SK-N-SH (cell line): ENCODE data around the gene CPB1. TPM values are rescaled to one million over a fixed set of nuclear protein-coding genes. Genes with fewer than 3 reads are reported as not detected.

Source experiments
- CTCF ChIA-PET: fragments of 300-600, 350-600 bp; formaldehyde crosslinking; extraction: SDS; loops from one replicate; lab custom pipeline; 2021; lab: Yijun Ruan, JAX
- POLR2A ChIA-PET: fragments of 350-600 bp; sonication (Branson Sonifier 250); formaldehyde crosslinking; extraction: SDS; loops from one replicate; lab custom pipeline; 2020; ENCODE audit warnings: antibody characterized with exemption, inconsistent platforms; lab: Yijun Ruan, JAX
- DNase-seq: peaks from one replicate; pipeline ENCODE4 v3.0.0; 2012
- H2AFZ ChIP-seq: fragments of 200-600 bp; sonication (generic); 2 replicates; pipeline ENCODE4 v1.8.1; 2016; ENCODE audit warnings: antibody characterized with exemption, mild to moderate bottlenecking, low read depth
- H3F3A ChIP-seq: fragments of 200-600 bp; sonication (generic); replicated peaks from 2 replicates; pipeline ENCODE3; 2016; ENCODE audit warnings: antibody characterized with exemption, mild to moderate bottlenecking; ENCODE audit not compliant: insufficient read depth
- H3K27ac ChIP-seq, 2 experiments: fragments of 200-500 bp in 1 of 2; fragments of 200-600 bp in 1 of 2; sonication (Bioruptor generic) in 1 of 2; sonication (generic), shearing (Covaris generic) in 1 of 2; 2 replicates each; pipeline versions ENCODE4 v1.5.1 to v1.6.1; 2014 to 2016; ENCODE audit warnings: low read depth in 2 of 2, inconsistent platforms in 1 of 2, low read length in 1 of 2, mild to moderate bottlenecking in 1 of 2, mixed read lengths in 1 of 2
- H3K27me3 ChIP-seq: fragments of 200-600 bp; sonication (generic), shearing (Covaris generic); 2 replicates; pipeline ENCODE4 v1.6.1; 2016; ENCODE audit warnings: mixed run types; ENCODE audit not compliant: insufficient read depth
- H3K36me3 ChIP-seq, 2 experiments: fragments of 200-500 bp in 1 of 2; fragments of 200-600 bp in 1 of 2; sonication (Bioruptor generic) in 1 of 2; sonication (generic) in 1 of 2; replicated peaks in 1 of 2; 2 replicates each; pipeline versions ENCODE3 to v1.5.1; 2014 to 2016; ENCODE audit warnings: low read length in 1 of 2, mild to moderate bottlenecking in 1 of 2; ENCODE audit not compliant: insufficient read depth in 2 of 2, control insufficient read depth in 1 of 2
- H3K4me1 ChIP-seq, 2 experiments: fragments of 200-500 bp in 1 of 2; fragments of 200-600 bp in 1 of 2; sonication (Bioruptor generic) in 1 of 2; sonication (generic), shearing (Covaris generic) in 1 of 2; 2 replicates each; pipeline versions ENCODE4 v1.5.1 to v1.6.1; 2014 to 2016; ENCODE audit warnings: low read depth in 1 of 2, low read length in 1 of 2, mixed run types in 1 of 2; ENCODE audit not compliant: insufficient read depth in 2 of 2, control insufficient read depth in 1 of 2
- H3K4me2 ChIP-seq: fragments of 200-600 bp; sonication (generic), shearing (Covaris generic); 2 replicates; pipeline ENCODE4 v1.6.1; 2017; ENCODE audit warnings: mixed run types
- H3K4me3 ChIP-seq, 2 experiments: fragments of 200-500 bp in 1 of 2; fragments of 200-600 bp in 1 of 2; sonication (Bioruptor generic) in 1 of 2; sonication (generic), shearing (Covaris generic) in 1 of 2; 2 replicates each; pipeline versions ENCODE4 v1.5.1 to v1.8.1; 2014 to 2016; ENCODE audit warnings: low read depth in 2 of 2, inconsistent platforms in 1 of 2, low read length in 1 of 2, mild to moderate bottlenecking in 1 of 2, mixed read lengths in 1 of 2, moderate library complexity in 1 of 2
- H3K79me2 ChIP-seq: fragments of 200-600 bp; sonication (generic); 2 replicates; pipeline ENCODE4 v1.8.1; 2017; ENCODE audit warnings: mild to moderate bottlenecking; ENCODE audit not compliant: insufficient read depth
- H3K9ac ChIP-seq: fragments of 200-600 bp; sonication (generic); 2 replicates; pipeline ENCODE4 v1.6.1; 2017; ENCODE audit warnings: mixed run types
- H3K9me2 ChIP-seq: fragments of 200-600 bp; sonication (generic); 2 replicates; pipeline ENCODE4 v1.6.1; 2017; ENCODE audit warnings: mixed run types
- H3K9me3 ChIP-seq: fragments of 200-600 bp; sonication (generic); 2 replicates; pipeline ENCODE4 v1.6.1; 2017; ENCODE audit warnings: mixed run types, mild to moderate bottlenecking, moderate library complexity
- H4K20me1 ChIP-seq: fragments of 200-600 bp; sonication (generic); 2 replicates; pipeline ENCODE4 v1.6.1; 2017; ENCODE audit warnings: mild to moderate bottlenecking, mixed run types; ENCODE audit not compliant: insufficient read depth
- CHD2 ChIP-seq: fragments of 150-350 bp; IDR thresholded peaks from 2 replicates; pipeline ENCODE4 v1.6.1; 2018; ENCODE audit warnings: low read length; ENCODE audit not compliant: partially characterized antibody
- CTCF ChIP-seq: fragments of 200-600 bp; sonication (generic); IDR thresholded peaks from 2 replicates; pipeline ENCODE4 v1.6.1; 2017; ENCODE audit warnings: antibody characterized with exemption, mild to moderate bottlenecking, moderate library complexity
- ELF1 ChIP-seq: IDR thresholded peaks from 2 replicates; pipeline ENCODE4 v1.4.0; 2012
- EP300 ChIP-seq, 2 experiments: IDR thresholded peaks; 2 replicates each; pipeline versions ENCODE4 v1.4.0 to v1.6.1; 2012; ENCODE audit warnings: borderline replicate concordance in 1 of 2, low read depth in 1 of 2, low read length in 1 of 2
- FOSL2 ChIP-seq: IDR thresholded peaks from 2 replicates; pipeline ENCODE4 v1.4.0; 2012; ENCODE audit warnings: low read depth, mild to moderate bottlenecking, moderate library complexity, borderline replicate concordance
- GABPA ChIP-seq: IDR thresholded peaks from 2 replicates; pipeline ENCODE4 v1.4.0; 2012; ENCODE audit warnings: low read depth, mild to moderate bottlenecking
- GATA2 ChIP-seq: sonication (generic); formaldehyde crosslinking; IDR thresholded peaks from 2 replicates; pipeline ENCODE4 v1.5.0; 2020; ENCODE audit warnings: mild to moderate bottlenecking, missing genetic modification reagents
- IRF3 ChIP-seq: fragments of 150-350 bp; IDR thresholded peaks from 2 replicates; pipeline ENCODE4 v1.6.1; 2016; ENCODE audit warnings: mild to moderate bottlenecking, low read depth, low read length
- JUND ChIP-seq: IDR thresholded peaks from 2 replicates; pipeline ENCODE4 v1.4.0; 2012
- MAX ChIP-seq: IDR thresholded peaks from 2 replicates; pipeline ENCODE4 v1.4.0; 2012; ENCODE audit warnings: low read depth
- RAD21 ChIP-seq: IDR thresholded peaks from 2 replicates; pipeline ENCODE4 v1.6.1; 2012; ENCODE audit warnings: mild to moderate bottlenecking, low read length
- RCOR1 ChIP-seq: fragments of 150-350 bp; IDR thresholded peaks from 2 replicates; pipeline ENCODE4 v1.6.1; 2017; ENCODE audit warnings: antibody characterized with exemption, low read length
- REST ChIP-seq: IDR thresholded peaks from 2 replicates; pipeline ENCODE4 v1.6.1; 2012; ENCODE audit warnings: mild to moderate bottlenecking, low read depth, low read length, moderate library complexity
- RFX5 ChIP-seq: IDR thresholded peaks from 2 replicates; pipeline ENCODE4 v1.6.1; 2012; ENCODE audit warnings: mild to moderate bottlenecking, improper control_type of control experiment, low read length
- TAF1 ChIP-seq: IDR thresholded peaks from 2 replicates; pipeline ENCODE4 v1.6.1; 2012; ENCODE audit warnings: low read depth, mild to moderate bottlenecking, low read length, moderate library complexity, borderline replicate concordance
- TCF12 ChIP-seq: IDR thresholded peaks from 2 replicates; pipeline ENCODE4 v1.4.0; 2012
- TEAD4 ChIP-seq: IDR thresholded peaks from 2 replicates; pipeline ENCODE4 v1.4.0; 2012; ENCODE audit warnings: mild to moderate bottlenecking, borderline replicate concordance; ENCODE audit not compliant: insufficient read depth
- USF1 ChIP-seq: IDR thresholded peaks from 2 replicates; pipeline ENCODE4 v1.4.0; 2012; ENCODE audit warnings: low read depth, borderline replicate concordance
- USF2 ChIP-seq: fragments of 150-350 bp; IDR thresholded peaks from 2 replicates; pipeline ENCODE4 v1.6.1; 2017; ENCODE audit warnings: antibody characterized with exemption, low read length, low read depth, borderline replicate concordance
- ZBTB33 ChIP-seq: IDR thresholded peaks from 2 replicates; pipeline ENCODE4 v1.4.0; 2012; ENCODE audit warnings: low read depth, borderline replicate concordance
- WGBS: methylation state at CpG from one replicate; pipeline ENCODE4 v1.1.6; 2017; ENCODE audit warnings: low lambda C conversion rate; 5-methylcytosine and 5-hydroxymethylcytosine counted together
- polyA plus RNA-seq, 3 experiments: library from polyadenylated mRNA; depleted of rRNA; stranded (reverse); fragments of >200 nt; gene quantifications; 2 replicates each; pipeline ENCODE4 v1.2.3, GENCODE V29; 2012

The CPB1 gene
- polyA plus RNA-seq, 1 of the 3 experiments (the other 2 are of a cell fraction) = 0.26 TPM

- no peaks in the 10 kb centered on the region for H3K36me3 ChIP-seq
- no peak overlapping the region for H2AFZ ChIP-seq
- no peak overlapping the region for H3K4me3 ChIP-seq
- H4K20me1 ChIP-seq = no peaks in the 10 kb centered on the region
- no peaks in the 10 kb centered on the region for H3K4me1 ChIP-seq
- CTCF ChIA-PET = interaction anchor here (1.0 kb wide), 1 partner anchor 17 kb away, joined by 3 read pairs; no protein-coding TSS in a partner anchor
- DNase-seq = no peak
- no peak overlapping the region for H3K9ac ChIP-seq
- no peak overlapping the region for H3K4me2 ChIP-seq
- no peaks in the 10 kb centered on the region for H3F3A ChIP-seq
- H3K27me3 ChIP-seq = no peaks in the 10 kb centered on the region
- POLR2A ChIA-PET = no interaction called here
- no peak for TF ChIP-seq CTCF
- no peak for TF ChIP-seq RFX5
- TF ChIP-seq CHD2 = no peak
- TF ChIP-seq USF1 = no peak
- TF ChIP-seq TAF1 = no peak
- TF ChIP-seq USF2 = no peak
- TF ChIP-seq ELF1 = no peak
- TF ChIP-seq MAX = no peak
- TF ChIP-seq TCF12 = no peak
- TF ChIP-seq REST = no peak
- TF ChIP-seq RCOR1 = no peak
- no peak for TF ChIP-seq EP300 (IDR thresholded peaks at IDR 0.05; ENCODE audit: borderline replicate concordance in 1 of 2, low read depth in 1 of 2, low read length in 1 of 2)
- no peak for TF ChIP-seq ZBTB33
- TF ChIP-seq TEAD4 = no peak
- no peak for TF ChIP-seq JUND
- TF ChIP-seq GATA2 (CRISPR knock-in tag) = no peak
- no peak for TF ChIP-seq RAD21
- TF ChIP-seq FOSL2 = no peak
- TF ChIP-seq IRF3 = no peak
- no peak for TF ChIP-seq GABPA
- no peak overlapping the region for H3K27ac ChIP-seq
- 42% methylated on average over 3 of the region's 3 CpGs for WGBS
- no peaks in the 10 kb centered on the region for H3K79me2 ChIP-seq
- no peaks in the 10 kb centered on the region for H3K9me3 ChIP-seq
- no peaks in the 10 kb centered on the region for H3K9me2 ChIP-seq
Observed at GRCh38 chr3:148829926-148830325, 2.3 kb downstream of the CPB1 start.
